Activated gamma-delta T cell treated with Interleukin-2 at 50 U/mL for 16 hours (primary cell): ENCODE measurements around the gene HDLBP.
A peak's percentile ranks its signal among the peaks of the same experiment; 100 is the strongest.
"Not testable (repeated sequence)": the region's sequence is repeated elsewhere in the genome, so short reads cannot be mapped to it uniquely, and the experiment has no call there.

Experiments used
- DNase-seq: peaks from one replicate; pipeline ENCODE4 v3.0.0-alpha.2; 2020

HDLBP gene

DNA sequence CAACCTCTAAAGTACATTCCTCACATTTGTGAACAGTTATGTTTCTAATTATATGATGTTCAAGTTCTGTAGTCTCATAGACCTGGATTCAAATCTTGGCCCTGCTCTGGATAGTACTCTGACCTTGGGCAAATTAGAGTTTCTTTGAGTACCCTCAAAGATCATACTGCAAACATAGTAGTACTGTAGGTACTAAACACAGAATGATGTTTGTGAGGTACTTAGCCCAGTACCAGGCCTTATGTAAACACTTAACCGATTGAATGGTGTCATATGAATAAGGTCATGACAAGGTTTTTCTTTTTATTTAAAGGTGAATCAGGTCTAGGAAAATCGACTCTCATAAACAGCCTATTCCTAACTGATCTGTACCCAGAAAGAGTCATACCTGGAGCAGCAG is 19.3 kb upstream of the HDLBP start:
- DNase-seq: no peak

DNA sequence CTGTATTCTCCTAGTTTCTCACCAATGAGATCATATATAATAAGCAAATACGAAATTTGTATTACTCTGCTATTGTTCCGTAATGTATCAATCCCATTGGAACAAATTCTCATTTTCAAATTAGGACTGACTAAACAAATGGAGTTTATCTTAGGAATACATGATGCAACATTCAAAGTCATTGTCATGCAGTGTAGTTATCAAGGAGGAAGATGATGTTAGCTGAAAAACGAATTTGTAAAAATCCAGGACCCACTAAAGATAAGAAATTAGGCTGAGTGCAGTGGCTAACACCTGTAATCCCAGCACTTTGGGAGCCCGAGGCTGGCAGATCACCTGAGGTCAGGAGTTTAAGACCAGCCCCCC is 15.1 kb upstream of the HDLBP start:
- no peak for DNase-seq

DNA sequence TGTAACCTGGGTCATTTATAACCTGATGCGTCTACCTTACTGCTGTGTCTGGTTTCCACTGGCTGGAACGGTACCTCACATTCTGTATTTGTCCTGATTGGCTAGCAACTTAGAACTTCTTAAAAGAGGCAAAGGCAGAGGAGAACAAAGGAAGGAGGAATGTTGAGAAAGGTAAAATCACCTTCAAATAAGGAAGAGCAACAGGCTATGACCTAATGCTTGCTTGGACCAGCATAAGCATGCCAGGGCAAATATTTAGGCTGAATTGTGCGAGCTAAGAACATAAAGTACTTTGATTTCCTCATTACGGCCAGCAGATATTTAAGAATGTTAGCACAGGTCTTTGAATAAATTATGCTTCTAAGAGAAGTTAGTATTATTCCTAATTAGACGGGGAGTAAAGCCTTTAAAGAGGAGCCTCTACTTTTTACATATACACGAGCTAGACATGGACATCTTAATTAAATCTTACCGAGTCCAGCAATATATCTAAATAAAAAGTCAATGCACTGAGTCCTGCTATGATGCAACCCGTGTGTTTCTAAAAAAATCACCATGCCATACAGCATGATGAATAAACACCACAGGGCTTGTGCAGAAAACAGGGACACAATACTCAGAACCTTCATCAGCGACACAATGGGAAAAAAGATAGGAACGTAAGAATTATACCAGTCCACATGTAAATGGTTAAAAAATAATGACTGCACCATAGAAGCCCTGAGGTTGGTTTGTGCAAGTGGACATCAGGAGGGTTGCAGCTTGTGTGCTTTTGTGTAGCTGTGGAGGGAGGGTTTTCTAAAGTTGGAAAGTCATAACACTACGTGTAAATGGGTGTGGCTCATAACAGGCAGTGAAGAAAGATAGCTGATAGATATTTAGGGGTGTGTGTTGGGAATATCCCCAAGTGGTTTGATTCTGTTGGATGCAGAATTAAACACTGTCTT is 14.5 kb upstream of the HDLBP start:
- no peak for DNase-seq

DNA sequence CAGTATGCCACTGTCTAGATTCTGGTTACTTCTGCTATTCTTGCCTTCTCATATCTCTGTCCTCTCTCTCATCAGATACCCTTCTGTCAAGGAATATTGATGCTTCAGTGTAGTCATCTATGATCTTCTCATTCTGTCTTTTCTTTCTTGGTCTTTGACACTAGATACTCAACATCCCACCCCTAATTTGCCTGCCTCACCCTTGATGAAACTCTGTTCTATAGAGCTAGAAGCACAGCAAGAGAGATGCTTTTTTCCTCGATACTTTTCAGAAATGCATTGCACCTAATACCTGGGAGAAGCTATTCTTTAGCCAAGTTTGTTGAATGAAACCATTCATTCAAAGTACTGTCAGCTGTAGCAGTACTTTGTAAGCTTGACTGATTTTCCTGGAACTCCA is 9.8 kb upstream of the HDLBP start:
- no peak for DNase-seq

DNA sequence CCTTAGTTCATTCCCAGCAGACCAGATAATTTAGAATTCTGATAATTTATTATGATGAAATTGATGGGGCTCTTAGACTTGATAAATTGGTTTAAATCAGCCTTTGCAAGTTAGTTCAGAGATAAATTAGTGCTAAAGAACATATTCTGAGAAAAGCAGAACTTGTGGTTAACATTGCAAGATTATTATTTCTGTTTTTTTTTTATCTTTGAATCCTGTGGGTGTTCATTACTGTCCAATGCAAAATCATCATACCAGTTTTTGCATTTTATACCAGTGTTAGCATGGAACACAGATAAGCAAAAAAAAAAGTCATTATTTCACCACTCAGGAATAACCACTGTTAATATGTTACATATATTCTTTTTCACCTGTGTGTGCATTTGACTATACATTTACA is 9.3 kb upstream of the HDLBP start:
- no peak for DNase-seq

DNA sequence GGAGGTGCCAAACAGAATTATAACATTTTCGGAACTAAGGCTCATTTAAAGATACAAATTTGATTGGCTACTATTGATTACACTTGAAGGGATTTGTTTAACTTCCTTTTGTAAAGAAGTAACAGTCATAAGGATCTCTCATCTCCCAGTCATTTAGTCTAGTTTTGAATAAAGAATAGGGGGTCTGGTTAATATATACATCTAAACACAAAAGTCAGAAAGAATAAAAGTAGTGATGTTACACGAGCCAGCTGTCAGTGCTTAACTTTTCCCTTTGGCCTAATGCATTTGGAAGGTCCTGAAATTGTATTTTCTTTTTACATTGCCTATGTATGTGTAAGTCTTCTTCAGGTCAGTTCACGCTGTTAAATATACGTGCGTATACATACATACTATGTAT is 8.3 kb upstream of the HDLBP start:
- DNase-seq: no peak

DNA sequence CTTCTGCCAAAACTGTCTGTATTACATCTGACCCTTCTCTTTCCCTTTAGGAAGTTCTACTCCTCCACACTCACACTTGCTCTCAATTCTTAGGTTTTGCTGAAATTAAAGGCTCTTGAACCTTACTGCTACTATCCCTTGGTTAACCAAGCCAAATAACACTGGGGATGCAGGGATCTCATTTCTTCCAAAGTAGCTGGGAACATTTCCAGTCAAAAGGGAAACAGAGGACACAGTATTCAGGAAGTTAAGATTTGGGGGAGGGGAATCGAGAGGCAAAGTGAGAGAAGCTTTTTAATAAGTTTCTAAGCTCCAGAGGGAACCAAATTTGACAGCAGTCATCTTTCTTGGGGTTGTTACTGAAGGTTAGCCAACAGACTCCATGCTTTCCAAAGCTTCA is 6.4 kb upstream of the HDLBP start:
- DNase-seq: no peak

DNA sequence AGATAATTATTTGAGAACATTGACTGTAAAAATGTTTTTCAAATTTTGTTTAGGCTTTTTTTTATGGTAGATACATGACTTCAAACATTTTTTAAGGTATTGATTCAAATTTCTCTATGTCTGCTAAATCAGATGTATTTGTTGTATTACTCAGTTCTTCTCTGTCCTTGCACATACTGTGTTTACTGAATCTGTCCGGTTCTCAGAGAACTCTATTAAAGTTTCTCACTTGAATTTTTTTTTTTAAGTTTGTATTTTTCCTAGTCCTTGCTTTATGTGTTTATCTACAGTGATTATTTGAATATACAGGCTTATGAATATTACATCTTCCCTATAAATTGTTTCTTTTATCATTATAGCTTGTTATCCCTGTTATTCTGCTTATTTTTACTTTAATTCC is 5.6 kb upstream of the HDLBP start:
- no peak for DNase-seq

DNA sequence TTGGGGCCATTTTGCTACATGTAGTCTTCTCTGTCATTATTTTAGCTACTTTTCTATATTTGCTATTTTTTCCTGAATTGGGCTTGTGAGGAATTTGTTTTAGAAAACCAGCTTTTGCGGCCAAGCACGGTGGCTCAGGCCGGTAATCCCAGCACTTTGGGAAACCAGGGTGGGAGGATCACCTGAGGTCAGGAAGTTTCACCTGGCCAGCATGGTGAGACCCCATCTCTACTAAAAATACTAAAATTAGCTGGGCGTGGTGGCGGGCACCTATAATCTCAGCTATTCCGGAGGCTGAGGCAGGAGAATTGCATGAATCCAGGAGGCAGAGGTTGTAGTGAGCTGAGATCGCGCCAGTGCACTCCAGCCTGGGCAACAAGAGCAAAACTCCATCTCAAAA is 4.9 kb upstream of the HDLBP start:
- no peak for DNase-seq

DNA sequence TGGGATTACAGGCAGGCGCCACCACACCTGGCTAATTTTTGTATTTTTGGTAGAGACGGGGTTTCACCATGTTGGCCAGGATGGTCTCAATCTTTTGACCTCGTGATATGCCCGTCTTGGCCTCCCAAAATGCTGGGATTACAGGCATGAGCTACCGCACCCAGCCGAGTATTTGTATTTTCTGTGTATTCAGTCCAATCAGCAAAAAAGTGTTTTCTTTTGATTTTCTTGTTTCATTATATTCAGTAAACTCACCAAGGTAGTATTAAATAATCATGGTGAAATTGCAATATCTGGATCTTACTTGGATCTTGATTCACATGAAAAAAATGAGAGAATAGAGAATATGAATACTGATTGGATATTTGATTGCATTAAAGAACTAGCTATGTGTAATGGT is 3.4 kb upstream of the HDLBP start:
- DNase-seq: not testable (repeated sequence)

DNA sequence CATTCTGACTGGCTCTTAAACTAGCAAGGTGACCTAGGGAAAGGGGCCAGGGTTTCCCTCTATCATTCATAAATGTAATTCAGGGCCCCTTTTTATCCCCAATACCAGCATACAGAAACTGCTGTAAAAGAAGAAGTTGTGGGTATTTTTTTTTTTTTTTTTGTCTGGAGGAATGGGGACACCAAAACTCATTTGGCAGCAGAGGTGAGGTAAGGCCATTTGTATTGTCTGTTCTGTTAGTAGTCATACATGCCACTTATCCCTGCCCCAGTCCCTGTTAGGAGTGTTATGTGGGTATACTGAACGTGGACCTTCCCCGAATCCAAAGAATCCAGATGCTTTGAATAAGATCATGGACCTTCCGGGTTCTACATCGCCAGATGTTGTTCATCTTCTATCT is 1.9 kb upstream of the HDLBP start:
- no peak for DNase-seq

DNA sequence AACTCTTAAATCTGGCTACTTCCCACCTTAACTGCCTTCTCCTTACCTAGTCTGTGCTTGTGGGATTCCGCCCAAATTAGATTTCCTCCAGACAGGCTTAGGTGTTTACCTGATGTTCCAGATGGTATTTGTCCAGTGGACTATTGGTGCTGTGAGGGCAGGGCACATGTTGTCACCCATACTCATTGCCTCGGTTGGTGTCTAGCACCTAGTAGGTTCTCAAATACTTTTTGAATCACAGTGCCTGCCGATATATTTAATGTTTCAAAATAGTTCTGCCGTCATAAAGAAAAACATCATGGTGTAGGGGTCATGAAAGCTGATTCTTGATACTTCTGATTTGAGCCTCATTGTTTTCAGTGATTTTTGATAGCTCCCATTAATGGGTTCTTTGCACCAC is 1.4 kb upstream of the HDLBP start:
- no peak for DNase-seq

DNA sequence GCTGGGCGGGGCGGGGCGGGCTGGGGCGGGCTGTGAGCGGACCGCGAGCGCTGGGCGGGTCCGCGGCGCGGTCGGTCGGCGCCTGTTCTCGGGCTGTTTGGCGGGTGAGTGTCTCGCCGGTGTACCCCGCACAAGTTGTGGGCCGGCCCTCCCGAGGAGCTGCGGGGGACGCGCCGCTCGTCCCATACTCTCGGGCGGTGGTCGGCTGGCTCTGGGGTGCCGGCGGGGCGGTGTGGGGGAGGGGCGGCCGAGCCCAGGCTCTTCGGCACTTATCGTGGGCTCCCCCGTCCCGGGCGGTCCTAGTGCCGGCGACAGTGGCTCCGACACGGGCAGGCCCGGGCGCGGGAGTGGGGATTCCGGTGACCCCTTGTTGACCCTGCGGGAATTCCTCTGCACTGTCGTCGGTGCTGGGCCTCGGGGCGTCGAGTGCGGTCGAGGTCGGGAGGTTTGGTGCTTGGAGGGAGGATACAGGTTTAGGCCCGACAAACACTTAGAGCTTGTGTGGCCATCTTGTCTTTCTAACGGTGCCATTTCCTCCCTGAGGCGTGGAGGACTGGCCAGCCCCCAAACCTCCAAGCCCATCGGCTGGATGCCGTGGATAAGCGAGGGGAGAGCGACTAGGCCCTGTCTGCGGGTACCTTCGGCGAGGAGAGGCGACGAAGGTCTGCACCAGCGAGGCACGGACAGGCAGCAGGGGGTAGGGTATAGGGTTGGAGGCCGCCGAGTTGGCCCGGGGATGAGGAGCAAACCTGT is 583 bp upstream of the HDLBP start, which contains the start of gene SEPTIN2:
Gene SEPTIN2 (plus strand): TSS at position 47 of the 753 bp plus-strand sequence. CDS start 8,308 bp downstream, outside the sequence.
- DNase-seq: no peak

DNA sequence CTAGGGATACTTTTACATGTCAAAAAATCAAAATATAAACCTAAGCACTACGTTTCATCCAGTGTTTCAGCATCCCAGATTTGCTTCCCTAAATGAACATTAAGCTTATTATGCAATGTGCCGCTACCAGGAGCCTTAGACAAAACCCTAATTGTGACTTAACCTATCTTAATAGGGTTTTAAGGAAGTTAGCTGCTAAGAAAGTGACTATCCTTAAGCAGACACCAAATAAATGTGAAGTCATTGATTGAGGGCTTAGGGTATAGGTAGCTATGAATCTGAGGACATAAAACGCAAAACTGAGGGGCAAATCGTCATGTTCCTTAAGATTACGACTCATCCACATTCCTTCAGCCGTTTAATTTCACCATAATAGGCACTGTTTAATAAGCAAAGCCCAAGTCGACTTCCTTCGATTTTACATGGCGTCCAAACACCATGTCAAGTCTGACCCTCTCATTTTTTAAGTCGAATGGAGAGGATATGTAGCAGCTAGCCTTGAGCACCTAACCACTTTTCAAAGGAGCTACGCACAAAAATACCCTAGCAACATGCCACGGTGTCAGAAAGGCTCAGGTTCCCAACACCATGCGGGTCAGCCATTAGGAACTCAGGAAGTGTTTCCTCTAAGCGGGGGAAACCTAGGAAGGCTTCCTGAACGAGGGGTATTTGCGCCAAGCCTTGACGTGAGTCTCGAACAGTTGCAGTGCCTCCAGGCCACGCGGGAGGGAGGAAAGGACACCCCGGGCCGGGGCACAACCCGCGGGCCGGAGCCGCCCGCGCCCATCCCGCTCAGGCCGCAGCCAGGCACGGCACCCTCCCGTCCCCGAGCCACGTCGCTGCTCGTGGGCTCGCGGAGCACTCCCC is 1.0 kb downstream of the HDLBP start:
- no peak for DNase-seq

DNA sequence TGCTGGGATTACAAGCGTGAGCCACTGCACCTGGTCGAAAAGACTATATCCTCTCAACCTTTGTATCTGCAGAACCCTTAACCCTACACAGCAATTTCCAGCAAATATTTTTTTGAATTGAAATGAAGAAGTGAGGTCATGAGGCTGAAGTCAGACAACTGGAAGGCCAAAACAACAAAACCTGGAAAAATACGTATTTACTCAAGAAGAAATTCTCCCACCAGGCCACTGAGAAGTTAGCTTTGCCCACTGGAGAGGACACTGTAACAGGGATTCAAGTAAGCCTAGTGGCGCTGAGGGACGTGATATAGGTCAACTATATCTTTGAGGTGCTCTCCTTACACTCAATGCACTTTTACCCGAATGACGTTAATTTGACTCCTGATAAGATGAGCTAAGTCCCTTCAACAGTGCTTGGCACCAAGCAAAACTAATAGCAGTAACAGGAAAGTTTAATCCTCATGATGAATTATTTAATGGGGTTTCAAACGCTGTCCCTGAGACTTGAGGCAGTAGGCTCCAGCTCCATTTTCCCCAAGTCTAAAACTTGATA is 1.9 kb downstream of the HDLBP start:
- DNase-seq: no peak

DNA sequence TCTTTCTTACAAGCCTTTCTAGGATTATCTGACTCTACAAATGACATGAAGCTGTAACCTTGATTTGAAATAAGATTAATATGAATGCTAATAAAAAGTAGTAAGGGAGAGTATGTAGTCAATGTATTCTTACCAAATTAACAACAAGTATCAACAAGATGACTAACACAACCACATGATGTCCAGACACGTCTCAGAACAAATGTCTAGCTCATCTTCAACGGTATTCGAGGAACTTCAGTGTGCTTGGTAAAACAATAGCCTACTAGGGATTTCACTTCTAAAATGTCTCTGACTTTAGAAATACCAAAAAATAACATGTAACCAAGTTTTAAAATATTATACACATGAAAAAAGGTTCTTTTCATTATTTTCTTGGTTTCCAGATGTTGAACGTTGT is 3.4 kb downstream of the HDLBP start:
- no peak for DNase-seq

DNA sequence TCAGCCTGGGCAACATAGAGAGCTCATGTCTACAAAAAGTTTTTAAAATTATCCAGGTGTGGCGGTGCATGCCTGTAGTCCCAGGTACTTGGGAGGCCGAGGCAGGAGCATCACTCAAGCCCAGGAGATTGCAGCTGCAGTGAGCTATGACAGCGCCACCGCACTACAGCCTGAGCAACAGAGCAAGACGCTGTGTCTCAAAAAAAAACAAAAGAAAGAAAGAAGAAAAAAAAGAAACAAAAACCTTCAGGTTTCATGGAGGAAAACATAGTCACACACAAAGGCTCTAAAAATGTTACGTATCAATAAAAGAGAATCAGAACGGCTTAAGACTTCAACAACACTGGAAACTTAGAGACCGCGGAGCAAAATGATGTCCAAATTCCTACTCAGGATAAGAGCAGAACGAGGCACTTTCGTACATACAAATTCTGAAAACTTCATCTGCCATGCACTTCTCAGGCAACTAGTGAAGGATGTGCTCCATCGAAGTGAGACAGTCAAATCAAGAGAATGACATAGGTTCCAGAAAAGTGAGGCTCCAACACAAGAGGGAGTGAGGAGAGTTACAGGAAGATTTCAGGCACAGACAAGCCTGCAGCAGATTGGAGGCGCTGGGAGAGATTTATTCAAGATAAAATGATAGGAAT is 4.4 kb downstream of the HDLBP start:
- DNase-seq: no peak

DNA sequence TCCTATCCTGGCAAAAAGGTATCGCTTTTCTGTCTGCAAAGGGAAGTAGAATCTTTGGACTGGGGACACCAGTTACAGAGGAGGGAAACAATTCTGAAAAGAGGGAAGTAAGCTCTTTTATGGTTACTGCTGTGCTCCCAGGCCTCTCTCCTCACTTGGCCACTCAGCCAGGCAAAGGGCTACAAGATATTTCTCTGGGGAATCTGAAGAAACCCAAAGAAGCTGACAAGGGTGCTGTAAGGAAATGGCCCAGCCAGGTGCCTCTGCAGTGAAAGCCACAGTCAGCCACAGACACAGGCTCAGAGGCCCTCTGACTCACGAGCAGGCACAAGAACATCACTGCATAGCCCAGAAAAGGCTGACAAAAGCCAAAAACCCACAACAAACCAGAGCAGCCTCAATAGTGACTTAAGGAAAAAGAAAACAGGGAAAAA is 5.8 kb downstream of the HDLBP start:
- DNase-seq: peak; percentile 66

DNA sequence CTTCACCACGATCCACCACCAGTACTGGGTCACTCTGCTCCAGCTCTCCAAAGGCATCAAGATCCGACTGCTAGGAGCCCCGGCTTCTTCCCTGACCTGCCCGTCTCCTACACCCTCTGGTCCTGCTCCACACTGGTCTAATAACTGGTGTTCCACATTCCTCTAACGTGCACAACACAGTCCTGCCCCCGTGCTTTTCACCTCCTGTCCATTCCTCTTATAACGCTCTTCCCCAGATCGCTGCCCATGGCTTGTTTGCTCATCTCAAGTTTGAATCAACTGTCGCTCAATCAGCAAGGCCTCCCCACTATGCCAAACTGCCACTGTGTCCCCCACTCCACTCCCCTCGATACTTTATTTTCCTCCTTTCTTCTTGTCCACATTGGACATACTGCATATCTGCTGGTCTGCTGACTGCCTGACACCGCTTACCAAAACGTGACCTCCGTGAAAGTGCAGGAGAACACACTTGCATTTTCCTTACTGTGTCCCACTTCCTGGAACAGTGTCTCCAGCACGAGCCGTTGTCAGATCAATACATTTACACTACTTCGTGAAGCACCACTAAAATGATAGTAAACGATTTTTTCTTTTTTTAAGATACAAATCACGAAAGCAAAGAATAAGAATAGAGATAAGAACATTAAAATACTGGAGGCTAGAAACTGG is 6.5 kb downstream of the HDLBP start:
- DNase-seq: no peak

DNA sequence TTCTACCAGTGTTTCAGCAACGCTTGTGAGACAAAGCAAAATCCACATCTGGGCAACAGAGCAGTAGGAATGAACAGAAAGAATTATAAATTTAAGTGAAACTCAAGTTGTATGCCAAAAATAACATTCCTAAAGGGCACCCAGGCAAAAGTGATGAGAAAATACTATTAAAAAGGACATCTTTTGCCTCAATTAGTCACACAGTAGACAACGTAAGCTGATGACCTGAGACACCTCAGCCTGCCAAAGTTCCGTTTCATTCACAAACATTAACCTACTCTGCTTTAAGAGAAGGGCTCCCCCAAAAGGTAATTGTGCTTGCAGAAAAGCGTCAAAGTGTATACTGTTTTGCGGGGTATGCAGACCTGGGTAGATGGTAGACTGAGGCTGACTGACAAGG is 7.2 kb downstream of the HDLBP start:
- DNase-seq: no peak

DNA sequence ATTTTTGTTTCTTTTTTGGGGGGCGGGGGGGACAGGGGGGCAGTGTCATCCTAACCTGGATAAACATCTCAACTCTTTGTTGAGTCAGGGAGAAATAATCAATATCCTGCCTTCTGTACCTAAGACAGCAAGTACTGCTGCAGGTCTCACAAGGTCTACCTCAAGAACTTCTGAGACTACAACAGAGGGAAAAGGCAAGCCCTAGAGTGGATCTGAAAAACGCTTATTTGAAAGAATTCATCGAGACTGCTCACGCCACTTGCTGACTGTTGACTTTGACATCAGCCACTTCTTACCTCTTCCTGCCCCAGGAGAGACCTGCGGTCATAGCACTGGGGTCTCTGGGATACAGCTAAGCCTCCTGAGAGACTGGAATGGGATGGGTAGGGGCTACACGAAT is 8.4 kb downstream of the HDLBP start:
- DNase-seq: no peak
